ENCODE data around the gene SLC47A1.

DNA sequence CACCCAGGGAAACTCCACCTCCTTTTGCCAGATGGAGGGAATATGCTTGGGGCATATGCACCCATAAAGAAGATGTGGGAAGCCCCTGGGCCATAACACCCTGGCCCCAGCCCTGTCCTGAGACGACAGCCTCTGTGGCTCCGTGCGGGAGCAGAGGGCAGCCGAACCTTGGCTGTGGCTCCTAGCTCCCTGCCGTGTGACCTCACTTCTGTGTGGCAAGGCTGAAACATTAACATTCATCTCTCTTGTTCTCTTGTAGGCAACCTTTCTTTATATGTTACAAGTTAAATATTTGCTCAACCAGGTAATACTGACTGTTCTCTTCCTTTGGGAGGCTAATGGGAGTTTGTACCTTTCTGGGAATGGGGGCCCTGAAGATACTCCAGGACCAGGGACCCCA lies 17.5 kb downstream of the SLC47A1 start:
- TF ChIP-seq CTCF (IDR thresholded peaks at IDR 0.05; ENCODE audit: low read depth, low read length) (no peak), EZH2phosphoT487 (IDR thresholded peaks at IDR 0.05; ENCODE audit: low read depth) (no peak)
